GM20000 (cell line): Measurements from ENCODE around the gene IRF6.

Experiments
- DNase-seq: peaks from one replicate; pipeline ENCODE4 v3.0.0; 2012; ENCODE audit warnings: low spot score
- TF ChIP-seq, protein P1 (sequence below): IDR thresholded peaks from 2 replicates; pipeline ENCODE4 v1.5.1; 2012; ENCODE audit warnings: mild to moderate bottlenecking, control low read depth; ENCODE audit errors: extremely low read depth, missing control alignments

The IRF6 gene

DNA sequence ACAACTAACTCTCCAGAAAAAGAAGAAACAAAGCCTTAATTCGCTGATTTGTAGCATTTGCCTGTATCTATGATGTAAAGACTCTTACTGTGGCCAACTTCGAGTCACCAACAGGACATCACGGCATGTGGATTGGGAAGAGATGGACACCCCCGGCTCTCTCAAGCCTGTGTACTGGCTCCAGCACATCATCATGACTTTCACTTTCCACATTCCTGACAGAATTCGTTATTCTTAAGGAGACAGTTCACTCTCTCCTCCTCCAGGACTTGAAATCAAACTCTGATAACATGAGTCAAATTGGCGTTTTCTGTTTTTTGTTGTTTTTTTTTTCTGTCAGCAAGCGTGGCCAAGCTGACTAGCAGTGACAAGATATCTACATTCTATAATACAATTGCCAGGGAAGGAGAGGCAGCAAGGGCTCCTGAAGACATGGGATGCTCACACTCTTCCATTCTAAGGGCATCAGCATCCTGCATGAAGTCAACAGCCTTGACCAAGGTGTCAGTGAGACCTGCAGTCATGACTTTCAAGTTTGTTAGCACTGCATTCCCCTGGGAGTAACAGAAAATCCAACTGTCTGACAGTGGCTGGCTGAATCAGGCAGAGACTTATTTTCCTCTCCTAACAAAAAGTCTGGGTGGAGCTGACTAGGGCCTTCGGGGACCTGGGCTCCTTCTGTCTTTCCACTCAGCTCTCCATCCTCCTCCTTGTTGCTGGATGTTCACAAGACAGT is 63.4 kb downstream of the IRF6 start:
- no peak for DNase-seq
- TF ChIP-seq, protein P1, sequence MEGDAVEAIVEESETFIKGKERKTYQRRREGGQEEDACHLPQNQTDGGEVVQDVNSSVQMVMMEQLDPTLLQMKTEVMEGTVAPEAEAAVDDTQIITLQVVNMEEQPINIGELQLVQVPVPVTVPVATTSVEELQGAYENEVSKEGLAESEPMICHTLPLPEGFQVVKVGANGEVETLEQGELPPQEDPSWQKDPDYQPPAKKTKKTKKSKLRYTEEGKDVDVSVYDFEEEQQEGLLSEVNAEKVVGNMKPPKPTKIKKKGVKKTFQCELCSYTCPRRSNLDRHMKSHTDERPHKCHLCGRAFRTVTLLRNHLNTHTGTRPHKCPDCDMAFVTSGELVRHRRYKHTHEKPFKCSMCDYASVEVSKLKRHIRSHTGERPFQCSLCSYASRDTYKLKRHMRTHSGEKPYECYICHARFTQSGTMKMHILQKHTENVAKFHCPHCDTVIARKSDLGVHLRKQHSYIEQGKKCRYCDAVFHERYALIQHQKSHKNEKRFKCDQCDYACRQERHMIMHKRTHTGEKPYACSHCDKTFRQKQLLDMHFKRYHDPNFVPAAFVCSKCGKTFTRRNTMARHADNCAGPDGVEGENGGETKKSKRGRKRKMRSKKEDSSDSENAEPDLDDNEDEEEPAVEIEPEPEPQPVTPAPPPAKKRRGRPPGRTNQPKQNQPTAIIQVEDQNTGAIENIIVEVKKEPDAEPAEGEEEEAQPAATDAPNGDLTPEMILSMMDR: no peak

GRCh38 chr1:209741889-209742288 is 64.1 kb downstream of the IRF6 start:
- no peak for DNase-seq
- TF ChIP-seq, protein P1: no peak

GRCh38 chr1:209741193-209741592 is 64.7 kb downstream of the IRF6 start:
- DNase-seq: no peak
- TF ChIP-seq, protein P1: no peak

DNA sequence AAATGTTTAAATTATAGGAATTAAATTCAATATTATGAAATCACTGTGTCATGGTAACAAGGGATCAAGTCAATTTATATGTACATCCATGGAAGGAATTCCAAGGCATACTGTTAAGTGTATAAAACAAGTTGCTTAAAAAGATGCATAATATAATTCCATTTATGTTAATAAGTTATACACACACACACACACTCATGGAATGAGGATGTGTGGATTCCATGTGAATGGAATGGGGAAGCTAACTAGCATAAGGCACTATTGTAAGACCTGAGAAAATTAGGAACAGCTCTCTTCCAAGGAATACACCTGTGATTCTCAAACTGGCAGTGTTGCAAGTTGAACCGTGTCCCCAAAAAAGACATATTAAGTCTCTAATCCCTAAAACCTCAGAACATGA is 67.7 kb downstream of the IRF6 start:
- no peak for DNase-seq
- TF ChIP-seq, protein P1: no peak

- TF ChIP-seq, protein P1: no peak
- DNase-seq: no peak
Measured at GRCh38 chr1:209737118-209737505, 68.8 kb downstream of the IRF6 start.

DNA sequence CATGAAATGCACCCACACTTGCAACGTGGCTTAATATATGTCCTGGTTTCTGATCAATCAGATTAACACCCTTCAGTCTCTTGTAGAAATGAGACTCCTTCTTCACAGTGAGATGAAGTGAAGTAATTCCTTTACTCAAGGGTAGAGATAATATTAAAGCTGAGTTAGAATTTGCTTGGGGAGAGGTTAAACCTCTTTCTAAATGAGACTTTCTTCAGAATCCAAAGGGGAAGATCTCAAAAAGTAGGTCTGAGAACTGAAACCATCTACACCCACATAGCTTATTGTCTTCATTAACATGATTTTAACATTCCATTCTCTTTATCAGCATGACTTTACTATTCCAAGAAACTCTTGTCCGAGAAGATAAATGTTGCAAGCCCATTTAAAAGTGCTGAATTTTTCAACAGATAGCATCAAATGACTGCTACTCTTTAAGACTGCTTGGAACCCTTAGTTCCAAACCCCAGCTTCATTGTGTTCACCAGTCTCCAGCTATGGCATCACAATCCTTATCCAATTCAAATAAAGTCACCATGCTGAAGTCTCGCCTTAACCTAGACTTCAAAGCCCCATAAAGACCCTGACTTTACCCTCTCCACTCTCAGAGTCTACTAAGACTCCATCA is 69.3 kb downstream of the IRF6 start:
- TF ChIP-seq, protein P1: no peak
- no peak for DNase-seq
